Mesothelial cell of epicardium (in vitro differentiated cells): ENCODE measurements around the gene PCDHB10. TPM values are rescaled to one million over a fixed set of nuclear protein-coding genes. Genes with fewer than 3 reads are reported as not detected.
"Not testable (repeated sequence)": the region's sequence is repeated elsewhere in the genome, so short reads cannot be mapped to it uniquely, and the experiment has no call there.

Experiments used
- DNase-seq, 2 experiments: peaks; one replicate each; pipeline ENCODE4 v3.0.0; 2021; ENCODE audit warnings: low spot score in 2 of 2; ENCODE audit not compliant: unreplicated experiment in 2 of 2
- H3K27ac Mint-ChIP-seq: 2 replicates; pipeline ENCODE4 v1.8.0; 2021; ENCODE audit warnings: mixed read lengths
- H3K27me3 Mint-ChIP-seq: 2 replicates; pipeline ENCODE4 v1.8.0; 2021; ENCODE audit warnings: low read depth, mixed read lengths
- H3K36me3 Mint-ChIP-seq: 2 replicates; pipeline ENCODE4 v1.8.0; 2021; ENCODE audit warnings: mixed read lengths
- H3K4me1 Mint-ChIP-seq: 2 replicates; pipeline ENCODE4 v1.8.0; 2021; ENCODE audit warnings: mixed read lengths
- H3K4me3 Mint-ChIP-seq: 2 replicates; pipeline ENCODE4 v1.8.0; 2021; ENCODE audit warnings: mild to moderate bottlenecking, moderate library complexity, mixed read lengths
- H3K9me3 Mint-ChIP-seq: 2 replicates; pipeline ENCODE4 v1.8.0; 2021; ENCODE audit warnings: mixed read lengths
- total RNA-seq: library from RNA; stranded (reverse); gene quantifications from 3 replicates; pipeline ENCODE4 v1.2.1, GENCODE V29; 2021
- TF ChIP-seq, protein P1 (sequence below): fragments of 200-600 bp; sonication (generic); IDR thresholded peaks from one replicate; pipeline ENCODE4 v1.5.0; 2021; ENCODE audit warnings: antibody characterized with exemption; ENCODE audit not compliant: unreplicated experiment

PCDHB10 gene
- total RNA-seq, 1 donor from 2014 or later, result 11.9 TPM

DNA sequence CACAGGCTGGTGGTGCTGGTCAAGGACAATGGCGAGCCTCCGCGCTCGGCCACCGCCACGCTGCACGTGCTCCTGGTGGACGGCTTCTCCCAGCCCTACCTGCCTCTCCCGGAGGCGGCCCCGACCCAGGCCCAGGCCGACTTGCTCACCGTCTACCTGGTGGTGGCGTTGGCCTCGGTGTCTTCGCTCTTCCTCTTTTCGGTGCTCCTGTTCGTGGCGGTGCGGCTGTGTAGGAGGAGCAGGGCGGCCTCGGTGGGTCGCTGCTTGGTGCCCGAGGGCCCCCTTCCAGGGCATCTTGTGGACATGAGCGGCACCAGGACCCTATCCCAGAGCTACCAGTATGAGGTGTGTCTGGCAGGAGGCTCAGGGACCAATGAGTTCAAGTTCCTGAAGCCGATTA is 23.9 kb downstream of the PCDHB10 start:
- not testable (repeated sequence) for H3K27me3 Mint-ChIP-seq, H3K4me1 Mint-ChIP-seq, H3K27ac Mint-ChIP-seq, DNase-seq, H3K4me3 Mint-ChIP-seq
- Mint-ChIP-seq H3K36me3 (peaks cover 65% of the 10 kb centered on the region), H3K9me3 (peaks cover 69% of the 10 kb centered on the region)

DNA sequence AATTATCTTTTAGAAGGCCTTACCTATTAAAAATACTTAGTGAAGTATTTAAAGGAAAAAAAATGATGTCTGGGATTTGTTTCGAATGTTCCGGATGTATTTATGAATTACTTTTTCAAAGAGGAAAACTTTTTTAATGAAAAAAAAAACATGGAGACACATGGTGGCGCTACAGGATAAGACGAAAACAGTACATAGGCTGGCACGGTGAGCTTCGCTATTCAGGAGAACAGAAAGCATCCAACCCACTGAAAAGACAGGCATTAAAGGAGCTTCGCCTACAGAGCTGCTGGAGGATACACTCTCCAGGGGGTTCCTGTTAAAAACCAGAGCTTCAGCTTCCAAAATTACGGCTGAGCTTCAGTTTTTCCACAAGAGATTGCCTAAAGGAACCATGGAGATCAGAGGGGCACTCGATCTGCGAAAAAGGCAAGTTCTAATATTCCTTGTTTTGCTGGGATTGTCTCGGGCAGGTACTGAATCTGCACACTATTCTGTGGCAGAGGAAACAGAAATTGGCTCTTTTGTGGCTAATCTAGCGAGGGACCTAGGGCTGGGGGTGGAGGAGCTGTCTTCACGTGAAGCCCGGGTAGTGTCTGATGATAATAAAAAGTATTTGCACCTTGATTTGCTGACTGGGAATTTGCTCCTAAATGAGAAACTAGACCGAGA is 31.1 kb downstream of the PCDHB10 start, which contains the start of gene PCDHB14:
TSS of gene PCDHB14 (plus strand) at position 232 of the 672 bp plus-strand sequence. CDS start at position 395, 163 bp downstream.
- TF ChIP-seq, protein P1, sequence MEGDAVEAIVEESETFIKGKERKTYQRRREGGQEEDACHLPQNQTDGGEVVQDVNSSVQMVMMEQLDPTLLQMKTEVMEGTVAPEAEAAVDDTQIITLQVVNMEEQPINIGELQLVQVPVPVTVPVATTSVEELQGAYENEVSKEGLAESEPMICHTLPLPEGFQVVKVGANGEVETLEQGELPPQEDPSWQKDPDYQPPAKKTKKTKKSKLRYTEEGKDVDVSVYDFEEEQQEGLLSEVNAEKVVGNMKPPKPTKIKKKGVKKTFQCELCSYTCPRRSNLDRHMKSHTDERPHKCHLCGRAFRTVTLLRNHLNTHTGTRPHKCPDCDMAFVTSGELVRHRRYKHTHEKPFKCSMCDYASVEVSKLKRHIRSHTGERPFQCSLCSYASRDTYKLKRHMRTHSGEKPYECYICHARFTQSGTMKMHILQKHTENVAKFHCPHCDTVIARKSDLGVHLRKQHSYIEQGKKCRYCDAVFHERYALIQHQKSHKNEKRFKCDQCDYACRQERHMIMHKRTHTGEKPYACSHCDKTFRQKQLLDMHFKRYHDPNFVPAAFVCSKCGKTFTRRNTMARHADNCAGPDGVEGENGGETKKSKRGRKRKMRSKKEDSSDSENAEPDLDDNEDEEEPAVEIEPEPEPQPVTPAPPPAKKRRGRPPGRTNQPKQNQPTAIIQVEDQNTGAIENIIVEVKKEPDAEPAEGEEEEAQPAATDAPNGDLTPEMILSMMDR, result no peak
- H3K27me3 Mint-ChIP-seq, result no peaks in the 10 kb centered on the region
- peak within 1 kb of the TSS; percentile 53 for H3K4me3 Mint-ChIP-seq
- no peaks in the 10 kb centered on the region for H3K4me1 Mint-ChIP-seq
- no peak within 1 kb of the TSS for H3K27ac Mint-ChIP-seq
- no peak for DNase-seq
- H3K36me3 Mint-ChIP-seq, result peaks cover 60% of the 10 kb centered on the region
- peaks cover 69% of the 10 kb centered on the region for H3K9me3 Mint-ChIP-seq

DNA sequence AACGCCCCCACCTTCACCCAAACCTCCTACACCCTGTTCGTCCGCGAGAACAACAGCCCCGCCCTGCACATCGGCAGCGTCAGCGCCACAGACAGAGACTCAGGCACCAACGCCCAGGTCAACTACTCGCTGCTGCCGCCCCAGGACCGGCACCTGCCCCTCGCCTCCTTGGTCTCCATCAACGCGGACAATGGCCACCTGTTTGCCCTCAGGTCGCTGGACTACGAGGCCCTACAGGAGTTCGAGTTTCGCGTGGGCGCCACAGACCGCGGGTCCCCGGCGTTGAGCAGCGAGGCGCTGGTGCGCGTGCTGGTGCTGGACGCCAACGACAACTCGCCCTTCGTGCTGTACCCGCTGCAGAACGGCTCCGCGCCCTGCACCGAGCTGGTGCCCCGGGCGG is 32.7 kb downstream of the PCDHB10 start:
- DNase-seq, H3K27me3 Mint-ChIP-seq, H3K27ac Mint-ChIP-seq, H3K4me3 Mint-ChIP-seq, H3K4me1 Mint-ChIP-seq: not testable (repeated sequence)
- H3K36me3 Mint-ChIP-seq, result peaks cover 47% of the 10 kb centered on the region
- H3K9me3 Mint-ChIP-seq, result peaks cover 62% of the 10 kb centered on the region

DNA sequence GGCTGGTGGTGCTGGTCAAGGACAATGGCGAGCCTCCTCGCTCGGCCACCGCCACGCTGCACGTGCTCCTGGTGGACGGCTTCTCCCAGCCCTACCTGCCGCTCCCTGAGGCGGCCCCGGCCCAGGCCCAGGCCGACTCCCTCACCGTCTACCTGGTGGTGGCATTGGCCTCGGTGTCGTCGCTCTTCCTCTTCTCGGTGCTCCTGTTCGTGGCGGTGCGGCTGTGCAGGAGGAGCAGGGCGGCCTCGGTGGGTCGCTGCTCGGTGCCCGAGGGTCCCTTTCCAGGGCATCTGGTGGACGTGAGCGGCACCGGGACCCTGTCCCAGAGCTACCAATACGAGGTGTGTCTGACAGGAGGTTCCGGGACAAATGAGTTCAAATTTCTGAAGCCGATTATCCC is 33.3 kb downstream of the PCDHB10 start:
- H3K27ac Mint-ChIP-seq, H3K27me3 Mint-ChIP-seq, H3K4me1 Mint-ChIP-seq, DNase-seq, H3K4me3 Mint-ChIP-seq: not testable (repeated sequence)
- peaks cover 41% of the 10 kb centered on the region for H3K36me3 Mint-ChIP-seq
- peaks cover 60% of the 10 kb centered on the region for H3K9me3 Mint-ChIP-seq

DNA sequence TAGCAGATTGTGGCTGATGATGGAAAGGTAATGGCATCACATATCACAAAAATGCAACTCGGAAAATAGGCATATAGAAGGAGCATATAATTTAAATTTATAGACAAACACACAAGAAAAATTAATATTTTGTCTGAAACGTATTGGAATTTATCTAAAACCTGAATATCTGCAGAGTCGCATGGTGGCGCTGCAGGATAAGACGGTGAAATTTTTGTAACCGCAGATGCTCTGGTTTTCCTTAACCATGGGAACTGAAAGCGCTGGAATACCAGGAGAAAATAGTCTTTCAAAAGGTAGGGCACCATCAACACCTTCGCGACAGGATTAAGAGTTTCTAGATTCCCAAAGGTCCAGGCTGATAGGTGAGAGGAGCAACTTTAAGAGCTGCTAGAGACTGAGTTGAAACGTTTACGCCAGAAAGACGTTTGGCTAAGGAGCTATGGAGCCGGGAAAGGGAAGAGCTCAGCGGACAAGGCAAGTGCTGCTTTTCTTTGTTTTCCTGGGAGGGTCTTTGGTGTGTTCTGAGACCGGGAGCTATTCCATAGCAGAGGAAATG is 42.0 kb downstream of the PCDHB10 start:
- Mint-ChIP-seq H3K27me3 (no peaks in the 10 kb centered on the region), H3K9me3 (peaks cover 59% of the 10 kb centered on the region), H3K27ac (no peak overlapping the region), H3K36me3 (peaks cover 38% of the 10 kb centered on the region), H3K4me3 (no peak overlapping the region), H3K4me1 (no peaks in the 10 kb centered on the region)
- no peak for DNase-seq
- TF ChIP-seq, protein P1, result no peak

DNA sequence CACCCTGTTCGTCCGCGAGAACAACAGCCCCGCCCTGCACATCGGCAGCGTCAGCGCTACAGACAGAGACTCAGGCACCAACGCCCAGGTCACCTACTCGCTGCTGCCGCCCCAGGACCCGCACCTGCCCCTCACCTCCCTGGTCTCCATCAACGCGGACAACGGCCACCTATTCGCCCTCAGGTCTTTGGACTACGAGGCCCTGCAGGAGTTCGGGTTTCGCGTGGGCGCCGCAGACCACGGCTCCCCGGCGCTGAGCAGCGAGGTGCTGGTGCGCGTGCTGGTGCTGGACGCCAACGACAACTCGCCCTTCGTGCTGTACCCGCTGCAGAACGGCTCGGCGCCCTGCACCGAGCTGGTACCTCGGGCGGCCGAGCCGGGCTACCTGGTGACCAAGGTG is 43.8 kb downstream of the PCDHB10 start:
- H3K9me3 Mint-ChIP-seq, result peaks cover 70% of the 10 kb centered on the region
- H3K27me3 Mint-ChIP-seq, H3K4me1 Mint-ChIP-seq, DNase-seq, H3K27ac Mint-ChIP-seq, H3K4me3 Mint-ChIP-seq: not testable (repeated sequence)
- peaks cover 55% of the 10 kb centered on the region for H3K36me3 Mint-ChIP-seq

DNA sequence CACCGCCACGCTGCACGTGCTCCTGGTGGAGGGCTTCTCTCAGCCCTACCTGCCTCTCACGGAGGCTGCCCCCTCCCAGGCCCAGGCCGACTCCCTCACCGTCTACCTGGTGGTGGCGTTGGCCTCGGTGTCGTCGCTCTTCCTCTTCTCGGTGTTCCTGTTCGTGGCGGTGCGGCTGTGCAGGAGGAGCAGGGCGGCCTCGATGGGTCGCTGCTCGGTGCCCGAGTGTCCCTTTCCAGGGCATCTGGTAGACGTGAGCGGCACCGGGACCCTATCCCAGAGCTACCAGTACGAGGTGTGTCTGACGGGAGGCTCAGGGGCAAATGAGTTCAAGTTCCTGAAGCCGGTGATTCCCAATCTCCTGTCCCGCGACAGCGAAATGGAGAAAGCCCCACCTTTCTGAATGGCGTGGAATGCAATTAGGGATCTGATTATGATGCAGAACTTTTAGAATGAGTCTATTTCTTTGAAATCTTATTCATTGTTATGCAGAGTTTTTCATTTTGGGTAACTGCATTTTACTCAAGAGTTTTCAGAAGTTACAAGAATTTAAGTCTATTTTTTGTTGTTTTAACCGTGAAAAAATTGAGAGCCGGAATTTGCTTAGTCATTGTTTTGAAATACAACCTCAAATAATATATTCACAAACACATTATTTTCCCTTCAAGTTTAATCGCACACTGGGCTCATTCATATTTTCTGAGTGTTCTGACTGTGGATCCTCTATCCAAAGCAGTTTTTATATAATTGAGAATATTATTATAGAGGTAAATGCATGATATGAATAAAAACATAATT is 44.6 kb downstream of the PCDHB10 start:
- TF ChIP-seq, protein P1, result no peak
- Mint-ChIP-seq H3K36me3 (peaks cover 54% of the 10 kb centered on the region), H3K27ac (no peak overlapping the region), H3K9me3 (peaks cover 65% of the 10 kb centered on the region), H3K4me1 (no peaks in the 10 kb centered on the region), H3K27me3 (no peaks in the 10 kb centered on the region), H3K4me3 (no peak overlapping the region)
- DNase-seq, result no peak
